HG03103 (cell line): Measurements from ENCODE around the gene TMOD4.
"Not testable (repeated sequence)": the region's sequence is repeated elsewhere in the genome, so short reads cannot be mapped to it uniquely, and the experiment has no call there.

ENCODE experiments used
- ATAC-seq: cut with Tn5 transposase; IDR thresholded peaks from one replicate; pipeline ENCODE4 v1.9.1; 2021; ENCODE audit warnings: low read depth; ENCODE audit not compliant: unreplicated experiment

The TMOD4 gene

DNA sequence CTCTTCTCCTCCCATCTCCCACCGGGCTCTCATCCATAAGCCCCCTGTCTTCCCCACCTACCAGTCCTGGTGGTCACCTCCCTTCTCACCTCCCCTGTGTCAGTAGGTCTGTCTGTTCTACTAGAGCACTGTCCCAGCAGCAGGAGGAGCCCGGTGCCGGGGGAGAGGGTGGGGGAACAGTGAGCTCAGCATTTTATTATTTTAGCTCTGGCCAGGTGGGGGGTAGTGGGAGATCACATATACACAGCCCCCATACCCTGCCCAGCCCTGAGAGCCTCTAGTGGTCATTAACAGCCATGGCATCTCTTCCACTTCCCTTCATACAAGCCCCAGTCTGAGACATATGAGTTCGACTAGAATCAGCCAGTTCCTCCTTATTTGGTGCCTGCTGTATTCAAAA, at the start of gene TMOD4:
TMOD4 (minus strand) TSS at position 119 of the 400 bp plus-strand sequence. CDS start 1,106 bp downstream, outside the sequence.
- no peak for ATAC-seq

DNA sequence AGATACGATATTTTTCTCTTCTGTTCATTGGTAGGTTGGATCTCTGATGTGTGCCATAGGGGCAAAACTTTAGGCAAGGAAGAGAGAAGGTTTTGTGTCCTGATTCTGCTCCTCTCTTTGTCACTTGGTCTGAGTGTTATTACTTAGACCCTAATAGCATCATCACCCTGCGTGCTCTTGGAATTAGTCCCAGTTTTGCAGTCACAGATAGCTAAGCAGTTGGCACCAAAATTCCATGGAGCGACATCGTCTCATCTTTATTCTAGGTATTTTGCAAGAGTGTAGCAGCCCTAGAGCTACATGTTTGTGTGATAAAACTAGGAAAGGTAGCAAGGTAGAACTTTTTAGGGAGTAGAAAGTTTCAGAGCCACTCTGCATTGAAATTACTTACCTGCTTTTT, 46.3 kb upstream of the TMOD4 start:
- ATAC-seq, result no peak

GRCh38 chr1:151221616-151222015, 45.8 kb upstream of the TMOD4 start:
- ATAC-seq, result no peak

- ATAC-seq, result no peak
Measured at GRCh38 chr1:151213560-151213959, 37.8 kb upstream of the TMOD4 start.

DNA sequence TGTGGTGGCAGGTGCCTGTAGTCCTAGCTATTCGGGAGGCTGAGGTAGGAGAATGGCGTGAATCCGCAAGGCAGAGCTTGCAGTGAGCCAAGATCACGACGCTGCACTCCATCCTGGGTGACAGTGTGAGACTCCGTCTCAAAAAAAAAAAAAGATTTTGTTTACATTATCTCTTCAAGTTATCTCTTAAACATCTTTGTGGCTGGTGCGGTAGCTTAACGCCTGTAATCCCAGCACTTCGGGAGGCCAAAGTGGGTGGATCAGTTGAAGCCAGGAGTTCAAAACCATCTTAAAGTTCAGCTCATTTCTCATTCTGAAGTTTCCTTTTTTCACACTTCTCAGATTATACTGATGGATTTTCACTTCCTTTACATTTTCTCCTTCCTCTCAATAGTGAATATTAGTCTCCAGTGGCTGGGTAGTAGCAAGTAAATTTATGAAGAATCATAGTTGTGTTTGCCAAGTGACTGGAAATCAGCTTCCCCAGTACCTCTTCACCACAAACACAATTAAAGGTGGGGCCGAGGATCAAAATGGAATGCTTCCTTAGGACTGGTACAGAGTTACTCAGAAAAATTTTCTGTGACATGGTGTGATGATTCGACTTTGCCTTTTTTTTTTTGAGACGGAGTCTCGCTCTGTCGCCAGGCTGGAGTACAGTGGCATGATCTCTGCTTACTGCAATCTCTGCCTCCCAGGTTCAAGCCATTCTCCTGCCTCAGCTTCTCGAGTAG, 36.4 kb upstream of the TMOD4 start:
- ATAC-seq, result no peak

DNA sequence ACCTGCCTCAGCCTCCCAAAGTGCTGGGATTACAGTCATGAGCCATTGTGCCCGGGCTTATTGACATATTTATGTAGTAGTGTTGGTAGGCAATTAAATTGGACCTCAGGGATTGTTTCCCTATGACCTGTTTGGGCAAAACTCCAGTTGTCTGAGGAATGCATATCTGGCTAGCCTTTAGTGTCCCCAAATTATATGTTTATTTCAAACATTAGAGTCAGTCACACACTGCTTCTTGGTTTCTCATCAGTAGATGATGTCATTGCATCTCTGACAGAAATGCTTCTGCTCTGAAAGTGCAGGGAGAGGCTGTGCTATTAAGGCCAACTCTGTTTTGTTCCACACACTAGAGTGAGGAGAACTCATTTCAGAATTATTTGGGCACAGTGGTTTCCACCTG, 35.0 kb upstream of the TMOD4 start:
- no peak for ATAC-seq

- ATAC-seq, result not testable (repeated sequence)
Measured at GRCh38 chr1:151205381-151205965, 29.7 kb upstream of the TMOD4 start.

DNA sequence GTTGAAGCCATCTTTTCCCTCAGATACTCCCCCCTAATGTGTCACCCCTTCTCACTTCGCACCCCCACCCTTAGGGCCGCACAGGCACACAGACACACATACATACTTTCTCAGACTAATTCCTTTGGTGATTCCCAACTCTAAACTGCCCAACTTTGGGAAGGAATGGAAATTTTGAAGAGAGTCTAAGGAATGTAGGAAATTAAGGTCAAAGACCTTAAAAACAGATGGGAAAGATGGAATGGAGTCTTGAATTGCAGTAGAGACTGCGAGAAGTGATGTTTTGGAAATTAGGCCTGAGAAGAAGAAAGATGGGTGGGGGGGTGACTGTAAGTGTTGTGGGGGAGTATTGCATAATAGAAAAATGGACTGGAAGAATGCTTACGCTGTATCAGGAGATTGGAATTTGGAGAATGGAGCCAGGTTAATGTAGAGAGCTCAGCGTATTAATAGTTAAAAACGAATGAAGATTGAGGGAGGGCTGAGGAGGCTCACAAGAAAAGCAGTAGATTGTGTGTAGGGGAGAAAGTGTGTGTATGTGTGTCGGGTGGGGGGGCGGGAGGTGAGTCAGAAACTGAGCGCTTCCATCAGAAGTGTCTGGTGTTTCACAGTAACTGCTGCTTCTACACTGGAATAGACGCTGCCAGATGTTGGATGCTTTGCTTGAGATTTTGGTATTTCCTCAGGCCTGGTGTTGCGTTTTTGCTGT, 24.2 kb upstream of the TMOD4 start:
- ATAC-seq, result no peak

- ATAC-seq, result peak; percentile 66
Measured at GRCh38 chr1:151198254-151199127, 22.7 kb upstream of the TMOD4 start, which contains the start of gene PIP5K1A. Gene PIP5K1A, plus strand, starts transcription at chr1:151198552. Its CDS starts 445 bp downstream, at chr1:151198997.

DNA sequence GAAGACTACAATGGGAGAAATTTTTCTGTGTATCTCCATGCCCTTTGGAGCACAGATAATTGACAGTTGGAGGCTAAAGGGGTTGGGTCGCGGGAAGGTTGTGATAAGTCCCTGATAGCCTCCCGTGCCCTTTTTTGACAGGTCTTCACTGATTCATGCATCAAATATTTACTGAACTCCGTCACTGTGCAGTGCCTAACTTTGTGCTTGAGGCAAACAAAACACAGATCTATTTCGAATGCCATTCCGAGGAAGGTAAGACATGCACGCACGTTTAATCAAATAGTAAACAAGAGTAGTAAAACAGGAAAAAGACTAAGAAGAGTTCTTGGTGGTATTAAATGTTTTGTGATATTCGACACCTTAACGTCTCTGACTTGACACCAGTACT, 22.1 kb upstream of the TMOD4 start:
- ATAC-seq, result no peak

DNA sequence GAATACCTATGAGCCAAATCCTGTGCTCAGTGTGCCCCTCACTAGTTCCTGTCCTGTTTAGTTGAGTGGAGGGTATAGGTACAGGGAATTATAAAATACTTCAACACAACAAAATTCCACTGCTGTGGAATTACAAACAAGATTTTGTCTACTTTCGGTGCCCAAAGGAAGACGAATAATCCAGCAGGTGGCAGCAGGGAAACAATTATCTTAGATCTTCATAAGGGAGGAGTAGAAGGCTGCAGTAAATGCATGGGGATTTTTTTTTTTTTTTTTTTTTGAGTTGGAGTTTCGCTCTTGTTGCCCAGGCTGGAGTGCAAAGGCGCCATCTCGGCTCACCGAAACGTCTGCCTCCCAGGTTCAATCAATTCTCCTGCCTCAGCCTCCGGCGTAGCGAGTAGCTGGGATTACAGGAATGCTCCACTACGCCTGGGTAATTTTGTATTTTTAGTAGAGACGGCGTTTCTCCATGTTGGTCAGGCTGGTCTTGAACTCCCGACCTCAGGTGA, 20.6 kb upstream of the TMOD4 start:
- no peak for ATAC-seq

- ATAC-seq, result not testable (repeated sequence)
Measured at GRCh38 chr1:151194894-151195594, 19.3 kb upstream of the TMOD4 start.

DNA sequence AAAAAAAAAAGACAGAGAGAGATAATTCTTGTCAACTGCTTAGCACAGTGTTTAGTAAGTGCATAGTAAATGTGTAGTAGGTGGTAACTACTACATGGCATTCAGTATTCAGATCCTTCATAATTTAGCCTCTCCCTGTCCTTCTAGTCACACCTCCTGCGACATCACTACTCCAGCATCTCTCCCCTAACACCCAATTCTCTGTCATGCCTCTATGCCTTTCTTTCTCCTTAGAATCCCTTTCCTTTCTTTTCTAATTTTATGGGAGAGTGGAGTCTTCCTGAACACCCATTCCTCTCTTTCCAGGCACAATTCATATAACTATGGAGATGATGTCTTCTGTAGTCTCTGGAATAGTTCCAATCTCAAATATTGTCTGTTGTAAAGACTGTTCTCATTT, 18.1 kb upstream of the TMOD4 start:
- ATAC-seq, result no peak

GRCh38 chr1:151193304-151193703, 17.5 kb upstream of the TMOD4 start:
- ATAC-seq, result no peak

GRCh38 chr1:151192047-151192446, 16.3 kb upstream of the TMOD4 start:
- no peak for ATAC-seq

DNA sequence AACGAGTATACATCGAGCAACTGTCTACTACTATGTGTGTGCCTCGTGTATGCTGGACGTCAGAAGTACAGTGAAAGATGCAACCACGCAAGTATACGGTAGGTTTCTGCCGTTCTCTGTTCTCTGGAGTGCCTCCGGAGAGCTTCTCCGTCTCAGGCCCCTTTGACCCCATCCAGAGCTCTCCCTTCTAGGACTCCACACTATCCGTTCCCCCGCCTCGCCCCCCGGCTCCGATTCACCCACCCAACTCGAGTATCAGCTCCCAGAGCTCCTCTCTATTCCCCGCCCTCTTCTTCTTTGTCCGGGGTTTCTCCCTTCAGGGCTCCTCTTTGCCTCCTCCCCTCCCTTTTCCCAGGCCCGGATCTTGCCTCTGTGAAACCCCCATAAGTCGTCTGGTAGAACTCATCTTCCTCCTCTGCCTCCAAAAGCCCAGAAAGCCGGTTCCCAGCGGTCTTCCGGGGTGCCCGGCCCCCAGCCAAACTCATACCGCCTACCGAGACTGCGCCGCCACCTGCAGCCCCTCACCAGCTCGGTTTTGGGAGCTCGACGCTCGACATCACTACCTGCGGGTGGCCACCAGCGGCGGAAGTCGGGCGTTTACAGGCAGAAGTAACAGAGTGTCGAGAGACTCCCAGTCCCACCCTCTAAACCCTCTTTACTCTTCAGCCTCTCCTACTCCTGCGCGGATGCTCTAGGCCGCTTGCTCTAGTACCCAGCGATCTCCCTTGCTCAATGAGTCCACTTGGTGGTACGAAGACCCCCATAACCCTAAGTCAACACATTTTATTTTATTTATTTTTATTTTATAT, 14.1 kb upstream of the TMOD4 start, which contains the start of gene VPS72:
VPS72 (minus strand) TSS at position 561 of the 809 bp plus-strand sequence; CDS start at position 485, 76 bp downstream.
- peak; percentile 86 for ATAC-seq

- ATAC-seq, result not testable (repeated sequence)
Measured at GRCh38 chr1:151188667-151189066, 12.9 kb upstream of the TMOD4 start.

DNA sequence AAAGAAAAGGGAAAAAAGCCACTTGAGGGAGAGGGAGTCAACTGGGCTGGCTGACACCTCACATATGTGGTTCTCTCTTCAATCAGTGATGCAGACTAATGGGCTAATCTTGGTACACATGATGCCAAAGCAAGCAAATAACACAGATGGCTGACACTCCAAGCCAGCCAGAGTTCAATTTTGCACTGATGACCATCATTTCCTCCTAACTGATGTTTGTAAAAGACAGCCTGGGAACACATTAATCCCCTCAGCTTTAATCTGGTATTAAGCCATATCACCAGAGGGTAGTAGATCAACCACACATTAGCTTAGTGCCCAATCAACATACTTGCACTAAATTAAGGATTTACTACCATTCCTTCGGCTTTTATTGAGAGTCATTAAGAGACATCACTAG, 11.4 kb upstream of the TMOD4 start:
- ATAC-seq, result no peak

- no peak for ATAC-seq
Measured at GRCh38 chr1:151184211-151184610, 8.4 kb upstream of the TMOD4 start.
